RWPE1 (cell line): ENCODE measurements around the gene ADRA2C.

Source experiments
- CTCF ChIA-PET: fragments of 350-600 bp; sonication (Branson Sonifier 250); formaldehyde crosslinking; extraction: SDS; loops from one replicate; lab custom pipeline; 2021; lab: Yijun Ruan, JAX
- POLR2A ChIA-PET: fragments of 400-600 bp; formaldehyde crosslinking; extraction: SDS; loops from one replicate; lab custom pipeline; 2020; ENCODE audit warnings: antibody characterized with exemption; ENCODE audit not compliant: low non-redundant PET; lab: Yijun Ruan, JAX
- DNase-seq: peaks from one replicate; pipeline ENCODE4 v3.0.0; 2012; ENCODE audit warnings: low spot score
- H3K27ac ChIP-seq: fragments of 450-650 bp; 2 replicates; pipeline ENCODE4 v1.5.1; 2017
- CTCF ChIP-seq: fragments of 450-650 bp; conservative IDR thresholded peaks from 2 replicates; pipeline ENCODE4 v1.5.1; 2017; ENCODE audit warnings: low read depth, mild to moderate bottlenecking

Gene ADRA2C

DNA sequence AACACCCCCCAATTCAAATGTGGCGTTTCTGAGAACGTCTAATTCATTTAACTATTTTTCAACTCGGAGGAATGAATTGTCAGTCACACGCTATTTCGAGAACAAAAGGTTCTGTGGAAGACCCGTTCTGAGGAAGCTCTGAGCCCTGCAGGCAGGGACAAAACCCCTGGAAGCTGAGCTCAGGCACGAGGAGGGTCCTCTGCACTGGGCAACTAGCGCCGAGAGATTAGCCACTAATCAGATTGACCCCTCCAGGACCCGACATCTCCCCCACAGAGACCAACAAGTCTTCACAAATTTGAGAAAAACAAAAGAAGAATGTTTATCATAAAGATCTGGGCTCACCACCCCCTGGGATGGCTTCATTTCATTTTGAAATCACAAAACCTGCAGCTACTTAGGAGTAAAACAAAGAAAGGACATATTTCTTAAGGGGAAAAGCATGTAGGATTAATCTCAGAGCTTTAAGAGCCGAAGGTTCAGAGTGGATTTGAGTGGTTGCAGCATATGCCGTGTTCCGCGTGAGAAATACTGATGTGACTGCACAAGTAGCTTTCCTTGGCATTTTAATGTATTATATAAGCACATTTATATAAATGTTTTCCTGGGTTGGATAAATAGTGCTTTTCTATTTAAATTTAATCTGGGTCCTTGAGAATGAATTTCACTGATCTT is 41.8 kb downstream of the ADRA2C start:
- no peak overlapping the region for H3K27ac ChIP-seq
- CTCF ChIA-PET, result no interaction called here
- POLR2A ChIA-PET, result no interaction called here
- no peak for TF ChIP-seq CTCF
- DNase-seq, result no peak

GRCh38 chr4:3808597-3808996 is 42.4 kb downstream of the ADRA2C start:
- CTCF ChIA-PET, result interaction anchor here (0.6 kb wide), 1 partner anchor 72 kb away, joined by 3 read pairs; no protein-coding TSS in a partner anchor
- POLR2A ChIA-PET, result no interaction called here
- H3K27ac ChIP-seq, result no peak overlapping the region

GRCh38 chr4:3809028-3809427 is 42.8 kb downstream of the ADRA2C start:
- CTCF ChIA-PET, result interaction anchor here (0.6 kb wide), 1 partner anchor 71 kb away, joined by 3 read pairs; no protein-coding TSS in a partner anchor
- TF ChIP-seq CTCF, result no peak
- POLR2A ChIA-PET, result no interaction called here
- H3K27ac ChIP-seq, result no peak overlapping the region
- no peak for DNase-seq

More at GRCh38 chr4:3808597-3808996, 42.4 kb downstream of the ADRA2C start:
- no peak for TF ChIP-seq CTCF
- DNase-seq, result no peak

DNA sequence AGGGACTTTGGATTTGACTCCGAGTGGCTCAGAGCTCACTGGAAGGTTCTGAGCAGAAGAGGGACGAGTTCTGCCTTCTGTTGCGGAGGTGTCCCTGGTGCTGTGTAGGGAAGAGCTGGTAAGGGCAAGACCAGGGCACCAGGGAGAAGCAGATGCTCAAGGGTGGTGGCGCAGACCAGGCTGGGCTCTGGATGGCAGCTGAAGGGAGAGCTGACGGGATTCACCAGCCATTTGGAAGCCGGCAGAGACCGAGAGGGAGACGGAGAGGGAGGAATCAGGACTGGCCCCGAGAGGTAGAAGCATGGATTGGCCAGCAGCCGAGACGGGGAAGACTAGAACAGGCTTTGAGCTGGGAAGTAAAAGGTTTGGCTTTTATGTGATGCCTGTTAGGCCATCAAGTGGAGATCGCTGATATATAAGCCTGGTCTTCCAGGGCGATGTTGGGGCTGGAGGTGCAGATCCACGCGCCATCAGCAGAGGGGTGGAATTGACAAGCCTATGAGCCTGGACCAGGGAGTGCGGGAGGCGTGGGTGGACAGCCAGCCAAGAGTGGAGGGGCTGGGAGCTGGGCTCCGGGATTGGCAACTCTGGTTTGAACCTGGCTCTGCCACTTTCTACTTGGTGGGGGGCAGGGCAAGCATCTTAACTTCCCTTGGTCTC is 43.4 kb downstream of the ADRA2C start:
- DNase-seq, result no peak
- ChIA-PET POLR2A (no interaction called here), CTCF (interaction anchor here (0.6 kb wide), 1 partner anchor 71 kb away, joined by 3 read pairs; no protein-coding TSS in a partner anchor)

GRCh38 chr4:3810111-3810680 is 44.0 kb downstream of the ADRA2C start:
- H3K27ac ChIP-seq, result no peak overlapping the region
- POLR2A ChIA-PET, result no interaction called here
- CTCF ChIA-PET, result interaction anchor here (0.6 kb wide), 1 partner anchor 833 kb away, joined by 3 read pairs; no protein-coding TSS in a partner anchor
- no peak for DNase-seq
- no peak for TF ChIP-seq CTCF

More for the DNA sequence above, 43.4 kb downstream of the ADRA2C start:
- no peak overlapping the region for H3K27ac ChIP-seq
- no peak for TF ChIP-seq CTCF

GRCh38 chr4:3810796-3811485 is 44.8 kb downstream of the ADRA2C start:
- TF ChIP-seq CTCF, result no peak
- POLR2A ChIA-PET, result no interaction called here
- H3K27ac ChIP-seq, result no peak overlapping the region
- no peak for DNase-seq
- CTCF ChIA-PET, result interaction anchor here (0.6 kb wide), 1 partner anchor 832 kb away, joined by 3 read pairs; no protein-coding TSS in a partner anchor
